ENCODE measurements around the gene NOD1.
A peak's percentile ranks its signal among the peaks of the same experiment; 100 is the strongest.

The NOD1 gene

GRCh38 chr7:30463405-30464145 is 15.0 kb downstream of the NOD1 start:
- no peak overlapping the region for H3K4me3 ChIP-seq (ENCODE audit: low read length)
- DNase-seq (ENCODE audit: low read depth), result no peak
- TF ChIP-seq, protein P1, sequence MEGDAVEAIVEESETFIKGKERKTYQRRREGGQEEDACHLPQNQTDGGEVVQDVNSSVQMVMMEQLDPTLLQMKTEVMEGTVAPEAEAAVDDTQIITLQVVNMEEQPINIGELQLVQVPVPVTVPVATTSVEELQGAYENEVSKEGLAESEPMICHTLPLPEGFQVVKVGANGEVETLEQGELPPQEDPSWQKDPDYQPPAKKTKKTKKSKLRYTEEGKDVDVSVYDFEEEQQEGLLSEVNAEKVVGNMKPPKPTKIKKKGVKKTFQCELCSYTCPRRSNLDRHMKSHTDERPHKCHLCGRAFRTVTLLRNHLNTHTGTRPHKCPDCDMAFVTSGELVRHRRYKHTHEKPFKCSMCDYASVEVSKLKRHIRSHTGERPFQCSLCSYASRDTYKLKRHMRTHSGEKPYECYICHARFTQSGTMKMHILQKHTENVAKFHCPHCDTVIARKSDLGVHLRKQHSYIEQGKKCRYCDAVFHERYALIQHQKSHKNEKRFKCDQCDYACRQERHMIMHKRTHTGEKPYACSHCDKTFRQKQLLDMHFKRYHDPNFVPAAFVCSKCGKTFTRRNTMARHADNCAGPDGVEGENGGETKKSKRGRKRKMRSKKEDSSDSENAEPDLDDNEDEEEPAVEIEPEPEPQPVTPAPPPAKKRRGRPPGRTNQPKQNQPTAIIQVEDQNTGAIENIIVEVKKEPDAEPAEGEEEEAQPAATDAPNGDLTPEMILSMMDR (conservative IDR thresholded peaks at IDR 0.05; ENCODE audit: low read depth, low read length), result no peak

DNA sequence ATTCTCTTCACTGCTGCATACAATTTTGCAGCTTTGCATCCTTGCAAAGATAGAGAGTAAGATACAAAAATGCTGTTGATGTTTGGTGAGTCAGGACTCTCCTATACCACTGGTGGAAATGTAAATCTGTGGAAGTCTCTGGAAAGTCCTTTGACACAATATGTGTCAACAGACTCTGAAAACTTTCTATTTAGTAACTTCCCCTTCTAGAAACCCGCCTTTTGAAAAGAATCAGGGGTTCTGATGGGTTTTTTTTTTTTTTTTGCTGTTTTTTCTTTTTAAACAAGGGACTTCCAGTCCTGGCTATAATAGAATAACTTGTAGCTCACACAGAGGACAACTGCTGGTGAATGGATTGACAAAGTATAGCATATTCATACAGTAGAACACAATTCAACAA is 16.4 kb downstream of the NOD1 start:
- no peak for DNase-seq (ENCODE audit: low read depth)
- TF ChIP-seq, protein P1 (conservative IDR thresholded peaks at IDR 0.05; ENCODE audit: low read depth, low read length), result no peak
- H3K4me3 ChIP-seq (ENCODE audit: low read length), result no peak overlapping the region

DNA sequence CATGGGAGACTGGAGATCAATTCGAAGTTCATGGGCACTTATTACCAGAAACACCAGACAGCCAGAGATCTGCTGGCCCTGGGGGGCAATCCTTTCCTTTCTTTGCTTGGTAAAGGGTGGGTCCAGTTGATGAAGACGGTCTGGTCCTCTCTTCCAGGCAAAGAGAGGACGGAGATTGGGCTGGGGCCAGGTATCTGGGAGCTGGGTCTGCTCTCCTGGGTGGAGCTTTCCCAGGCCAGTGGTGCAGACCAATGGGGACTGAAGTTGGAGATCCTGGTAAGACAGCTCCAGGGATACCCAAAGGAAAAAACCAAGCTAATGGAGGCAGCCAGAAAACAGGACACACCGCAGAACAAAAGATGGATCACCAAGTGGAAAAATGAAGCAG is 18.3 kb downstream of the NOD1 start:
- H3K4me3 ChIP-seq (ENCODE audit: low read length), result no peak overlapping the region
- no peak for DNase-seq (ENCODE audit: low read depth)
- TF ChIP-seq, protein P1 (conservative IDR thresholded peaks at IDR 0.05; ENCODE audit: low read depth, low read length), result no peak

GRCh38 chr7:30459591-30460245 is 18.9 kb downstream of the NOD1 start:
- peak; percentile 59 for DNase-seq (ENCODE audit: low read depth)
- TF ChIP-seq, protein P1 (conservative IDR thresholded peaks at IDR 0.05; ENCODE audit: low read depth, low read length), result no peak
- H3K4me3 ChIP-seq (ENCODE audit: low read length), result no peak overlapping the region

- no peak for DNase-seq (ENCODE audit: low read depth)
- H3K4me3 ChIP-seq (ENCODE audit: low read length), result no peak overlapping the region
- TF ChIP-seq, protein P1 (conservative IDR thresholded peaks at IDR 0.05; ENCODE audit: low read depth, low read length), result no peak
Observed at GRCh38 chr7:30458311-30458710, 20.3 kb downstream of the NOD1 start.

DNA sequence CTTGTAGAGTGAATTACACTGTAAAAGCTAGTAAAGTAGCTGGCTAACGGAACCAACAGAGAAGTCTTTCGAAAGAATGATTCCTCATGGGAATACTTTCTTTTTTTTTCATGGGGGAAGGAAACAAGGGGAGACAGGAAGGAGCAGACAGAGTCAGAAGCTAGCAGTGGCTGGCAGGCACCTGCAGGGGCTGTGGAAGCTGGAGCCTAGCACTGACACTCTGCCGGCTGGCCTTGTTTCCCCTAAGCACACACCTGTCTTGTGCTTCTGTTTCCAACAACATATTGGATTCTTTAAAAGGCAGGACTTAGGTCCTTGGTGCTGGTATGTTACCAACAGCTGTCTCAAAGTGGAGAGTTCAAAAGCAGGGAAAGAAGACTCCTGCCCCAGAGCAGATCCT is 24.7 kb downstream of the NOD1 start:
- H3K4me3 ChIP-seq (ENCODE audit: low read length), result no peak overlapping the region
- TF ChIP-seq, protein P1 (conservative IDR thresholded peaks at IDR 0.05; ENCODE audit: low read depth, low read length), result no peak
- no peak for DNase-seq (ENCODE audit: low read depth)

DNA sequence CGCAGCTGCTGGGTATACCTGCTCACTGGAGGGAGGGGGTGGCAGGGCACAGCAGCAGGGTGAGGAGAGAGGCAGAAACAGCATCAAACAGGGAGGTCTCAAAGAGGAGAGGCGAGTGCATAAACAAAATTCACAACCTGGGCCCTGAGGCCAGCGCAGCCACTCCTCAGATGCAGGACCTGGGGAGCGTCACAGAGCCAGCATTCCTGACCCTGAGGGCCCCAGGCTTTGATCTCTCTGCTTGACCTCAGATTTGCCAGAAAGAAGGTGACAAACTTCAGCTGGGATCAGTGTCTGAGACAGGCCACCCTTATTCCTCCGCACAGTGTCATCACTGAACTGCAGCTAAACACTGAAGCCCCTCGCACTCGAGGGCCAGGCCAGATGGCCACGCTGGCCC is 25.6 kb downstream of the NOD1 start:
- no peak overlapping the region for H3K4me3 ChIP-seq (ENCODE audit: low read length)
- DNase-seq (ENCODE audit: low read depth), result no peak
- TF ChIP-seq, protein P1 (conservative IDR thresholded peaks at IDR 0.05; ENCODE audit: low read depth, low read length), result no peak

Measured in retinal pigment epithelial cell (primary cell).